Cardiac septum (tissue), 1 donor: ENCODE measurements around the gene DOCK9. TPM values are rescaled to one million over a fixed set of nuclear protein-coding genes. Genes with fewer than 3 reads are reported as not detected.
"Not testable (repeated sequence)": the region's sequence is repeated elsewhere in the genome, so short reads cannot be mapped to it uniquely, and the experiment has no call there.

ENCODE experiments used
- DNase-seq: peaks from one replicate; pipeline ENCODE4 v3.0.0-alpha.2; 2020; ENCODE audit warnings: low spot score
- intact Hi-C: fragments of 100-400 bp; cut with DNase I; formaldehyde crosslinking; loops from one replicate; pipeline ENCODE4 v1.14.0; 2022
- total RNA-seq: library from RNA; stranded (reverse); fragmentation: NEBNext Ultra II Directional; extraction: Animal tissue kit (Norgen Biotek cat#: 25700); gene quantifications from one replicate; pipeline ENCODE4 v1.2.1, GENCODE V29; 2021
- donor health status: DM: no; HTN: no; CAD: no.

Gene DOCK9
- total RNA-seq, 1 donor from 2014 or later: 30.6 TPM

DNA sequence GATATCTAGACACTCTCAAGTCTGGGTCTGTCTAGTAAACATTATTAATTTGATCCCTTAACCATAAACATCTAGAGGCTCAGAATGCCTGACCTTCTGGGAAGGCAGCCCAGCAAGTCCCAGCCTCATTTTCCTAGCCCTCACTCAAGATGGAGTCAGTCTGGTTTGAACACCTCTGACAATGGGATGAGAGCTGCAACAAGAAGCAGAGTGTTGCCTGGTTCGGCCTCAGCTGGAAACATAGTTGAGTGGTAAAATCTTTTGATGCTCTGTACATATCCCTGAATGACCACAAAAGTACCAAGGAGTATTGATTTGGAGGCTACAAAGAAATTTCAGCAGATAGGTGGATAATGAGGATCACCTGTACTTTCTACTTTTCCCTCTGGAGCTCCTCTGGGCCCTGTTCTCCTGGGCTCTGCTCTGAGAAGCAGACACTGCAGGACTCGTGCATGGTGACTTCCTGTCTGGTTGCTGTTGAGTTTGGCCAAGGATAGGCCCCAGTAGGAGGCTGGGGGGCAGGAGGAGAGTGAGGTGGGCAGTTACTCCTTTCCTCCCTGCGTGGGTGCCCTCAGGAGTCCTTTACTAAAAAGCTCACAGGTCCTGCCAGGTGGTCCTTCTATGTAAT is 157.0 kb downstream of the DOCK9 start:
- intact Hi-C loops: loop anchor here (10.0 kb wide), 1 partner anchor 366 kb away; no protein-coding TSS in a partner anchor
- DNase-seq: no peak

GRCh38 chr13:98820300-98820699 is 157.6 kb downstream of the DOCK9 start:
- intact Hi-C loops: loop anchor here (10.0 kb wide), 1 partner anchor 365 kb away; no protein-coding TSS in a partner anchor
- no peak for DNase-seq

DNA sequence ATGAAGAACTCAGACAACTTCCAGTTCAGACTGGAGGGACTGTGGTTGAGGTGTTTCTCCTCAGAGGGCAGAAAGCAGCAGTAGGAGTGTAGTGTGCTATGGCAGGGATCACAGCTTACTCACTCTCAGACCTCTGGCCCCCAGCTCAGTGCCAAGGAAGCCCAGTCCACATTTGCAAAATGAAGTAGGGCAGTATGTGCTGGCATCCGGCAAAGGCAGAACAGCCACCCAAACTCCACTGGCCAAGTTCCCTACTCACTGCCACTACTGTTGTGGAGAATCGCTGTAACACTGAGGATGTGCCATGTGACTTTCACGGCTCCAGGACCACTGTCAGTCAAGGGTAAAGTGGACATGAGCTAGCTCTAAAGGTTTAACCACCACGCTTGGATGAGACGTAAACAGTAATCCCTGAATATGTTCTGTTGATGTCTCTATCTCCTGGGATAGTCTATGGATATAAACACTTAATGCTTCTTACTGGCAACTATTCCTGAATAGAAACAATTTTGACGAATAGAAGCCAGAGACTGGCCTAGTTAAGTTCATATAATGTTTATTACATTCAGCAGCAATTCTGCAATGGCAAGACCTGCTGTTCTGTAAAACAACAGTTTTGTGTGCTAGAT is 158.4 kb downstream of the DOCK9 start:
- intact Hi-C loops: loop anchor here (10.0 kb wide), 1 partner anchor 365 kb away; no protein-coding TSS in a partner anchor
- no peak for DNase-seq

GRCh38 chr13:98816406-98816805 is 161.5 kb downstream of the DOCK9 start:
- DNase-seq: no peak
- intact Hi-C loops: no loop called here

GRCh38 chr13:98813993-98814392 is 163.9 kb downstream of the DOCK9 start:
- intact Hi-C loops: no loop called here
- DNase-seq: no peak

- intact Hi-C loops: not testable (repeated sequence)
Observed at GRCh38 chr13:98812186-98812790, 165.6 kb downstream of the DOCK9 start.

GRCh38 chr13:98810746-98811145 is 167.1 kb downstream of the DOCK9 start:
- intact Hi-C loops: no loop called here
- DNase-seq: no peak

More at GRCh38 chr13:98812186-98812790, 165.6 kb downstream of the DOCK9 start:
- DNase-seq: not testable (repeated sequence)

- intact Hi-C loops: no loop called here
- no peak for DNase-seq
Observed at GRCh38 chr13:98809345-98809777, 168.5 kb downstream of the DOCK9 start.

DNA sequence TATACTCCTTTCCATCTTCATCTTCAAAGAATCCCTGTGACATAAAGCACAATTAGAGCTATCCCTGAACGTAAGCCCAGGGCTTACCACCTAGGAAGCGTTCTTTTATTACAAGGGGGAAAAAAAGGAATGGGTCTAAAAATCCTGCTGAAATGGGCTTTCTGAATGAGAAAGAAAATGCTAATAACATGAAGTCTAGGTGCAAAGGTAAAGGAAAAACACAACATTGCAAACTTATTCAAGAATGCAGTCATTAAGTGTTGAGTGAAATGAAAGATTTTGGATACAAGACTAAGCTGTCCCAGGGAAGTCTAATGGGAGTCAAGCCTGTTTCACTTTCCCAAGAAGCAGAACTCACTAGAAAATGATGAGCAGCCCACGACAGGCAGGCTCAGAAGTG is 170.1 kb downstream of the DOCK9 start:
- intact Hi-C loops: no loop called here
- no peak for DNase-seq

GRCh38 chr13:98804336-98804855 is 173.5 kb downstream of the DOCK9 start:
- no peak for DNase-seq
- intact Hi-C loops: no loop called here

- no peak for DNase-seq
- intact Hi-C loops: no loop called here
Observed at GRCh38 chr13:98803921-98804320, 173.9 kb downstream of the DOCK9 start.

- no peak for DNase-seq
- intact Hi-C loops: no loop called here
Observed at GRCh38 chr13:98803111-98803561, 174.7 kb downstream of the DOCK9 start.

DNA sequence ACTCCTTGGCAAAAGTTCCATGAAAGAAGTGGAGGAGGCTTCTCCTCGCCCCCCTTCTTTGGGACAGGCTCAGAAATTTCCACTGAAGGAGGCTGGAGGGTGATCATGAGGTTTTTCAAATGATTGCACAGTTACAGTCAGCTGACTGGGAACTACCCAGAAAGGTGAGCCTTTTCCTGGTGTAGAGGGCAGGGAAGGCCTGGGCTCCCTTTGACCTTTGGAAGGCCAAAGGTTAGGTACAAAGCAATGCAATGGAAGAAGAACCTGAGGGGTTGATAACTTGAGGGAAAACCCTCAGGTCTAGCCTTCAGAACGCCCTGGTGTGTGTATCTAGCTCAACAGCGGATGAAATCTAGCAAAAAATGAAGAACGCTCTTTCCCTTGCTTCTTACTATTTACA is 175.3 kb downstream of the DOCK9 start:
- intact Hi-C loops: no loop called here

DNA sequence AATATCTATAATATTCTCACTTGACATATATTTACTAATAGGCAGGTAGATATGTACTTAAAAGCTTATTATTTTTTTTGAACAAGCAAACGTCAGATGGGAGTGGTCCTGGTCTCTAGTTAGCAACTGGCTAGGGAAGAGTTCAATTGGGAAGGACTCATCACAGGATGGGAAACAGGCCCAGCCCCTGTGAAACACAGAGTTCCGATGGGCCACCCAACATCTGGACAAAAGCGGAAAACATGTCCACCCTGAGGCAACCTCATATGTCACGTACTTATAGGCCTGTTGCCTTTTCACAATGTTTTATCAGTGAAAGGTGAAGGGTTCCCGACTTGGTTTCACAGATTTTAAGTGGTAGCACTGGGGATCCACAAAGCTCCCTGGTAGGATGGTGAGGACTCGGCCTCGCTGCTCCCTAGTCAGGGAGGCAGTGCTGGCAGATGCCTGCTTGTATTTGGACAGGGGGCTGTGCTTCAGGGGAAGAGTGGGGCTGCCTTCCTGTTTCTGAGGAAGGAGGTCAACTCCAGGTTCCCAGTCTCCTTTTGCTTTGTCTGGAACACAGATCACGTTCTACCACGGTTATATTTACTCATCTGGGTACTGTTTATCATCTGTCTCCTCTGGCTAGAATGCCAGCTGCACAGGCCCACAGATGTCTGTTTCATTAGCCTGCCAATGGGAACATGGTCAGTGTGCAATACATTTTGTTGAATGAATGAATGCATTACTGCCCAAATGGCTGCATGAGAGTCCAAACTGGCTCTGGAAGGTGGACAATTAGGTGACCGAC is 176.0 kb downstream of the DOCK9 start:
- intact Hi-C loops: no loop called here
- no peak for DNase-seq

More for the DNA sequence above, 175.3 kb downstream of the DOCK9 start:
- no peak for DNase-seq

- no peak for DNase-seq
- intact Hi-C loops: no loop called here
Observed at GRCh38 chr13:98800078-98800477, 177.8 kb downstream of the DOCK9 start.

GRCh38 chr13:98798849-98799645 is 178.8 kb downstream of the DOCK9 start:
- no peak for DNase-seq
- intact Hi-C loops: no loop called here

- DNase-seq: no peak
- intact Hi-C loops: no loop called here
Observed at GRCh38 chr13:98797456-98797855, 180.4 kb downstream of the DOCK9 start.

GRCh38 chr13:98796798-98797197 is 181.1 kb downstream of the DOCK9 start:
- DNase-seq: no peak

DNA sequence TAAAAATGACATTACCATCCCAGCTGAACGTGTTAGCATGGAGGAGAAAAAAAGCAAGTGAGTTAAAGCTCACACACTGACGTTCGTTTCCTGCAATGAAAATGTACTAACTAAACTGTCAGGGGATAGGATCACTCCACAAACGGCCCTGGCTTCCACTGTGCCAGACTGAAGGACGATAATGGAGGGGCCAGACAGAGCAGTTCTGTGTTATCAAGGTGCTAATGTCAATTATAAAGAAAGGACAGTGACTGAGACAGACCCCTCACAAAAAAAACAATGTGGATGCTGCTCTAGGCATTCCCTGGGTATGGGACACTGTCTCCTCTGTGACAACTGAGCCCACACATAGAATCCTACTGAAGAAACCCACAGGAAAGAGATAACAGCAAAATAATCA is 181.7 kb downstream of the DOCK9 start:
- intact Hi-C loops: no loop called here
- no peak for DNase-seq

More at GRCh38 chr13:98796798-98797197, 181.1 kb downstream of the DOCK9 start:
- intact Hi-C loops: no loop called here
